Measurements from ENCODE around the gene ARAP3. TPM values are rescaled to one million over a fixed set of nuclear protein-coding genes. Genes with fewer than 3 reads are reported as not detected.

The ARAP3 gene
- total and polyA plus RNA-seq, 9 of the 15 experiments (the other 6 are each of a cell fraction or from before 2014, with no cell fraction given) = 0.83 to 25.7 (median 6.4) TPM

DNA sequence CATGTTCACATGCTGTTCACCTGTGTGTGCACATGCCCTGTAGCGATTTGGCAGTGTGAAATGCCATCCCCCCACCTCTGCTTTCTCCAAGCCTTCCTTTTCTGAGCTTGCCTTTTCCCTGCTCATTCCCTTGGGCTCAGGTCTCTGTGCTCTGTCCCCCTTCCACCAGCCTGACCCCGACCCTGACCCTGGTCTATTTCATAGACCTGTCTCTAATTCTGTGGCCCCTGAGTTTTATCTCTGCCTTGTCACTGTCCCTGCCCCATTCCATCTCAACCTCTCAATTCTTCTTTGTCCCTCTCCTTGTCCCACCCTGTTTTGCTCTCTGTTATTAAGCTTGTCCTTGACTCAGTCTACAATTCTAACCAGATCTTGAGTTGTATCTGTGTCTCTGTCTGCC lies 735 bp downstream of the ARAP3 start (continued):
- no peak for TF ChIP-seq ZNF668 (CRISPR knock-in tag; IDR thresholded peaks at IDR 0.05)
- 0 out of 2 replicates have a peak, but pooled peaks have one; percentile 29 for TF ChIP-seq GABPA (tag; conservative IDR thresholded peaks at IDR 0.05; ENCODE audit: low read depth)
- TF ChIP-seq, protein P1, sequence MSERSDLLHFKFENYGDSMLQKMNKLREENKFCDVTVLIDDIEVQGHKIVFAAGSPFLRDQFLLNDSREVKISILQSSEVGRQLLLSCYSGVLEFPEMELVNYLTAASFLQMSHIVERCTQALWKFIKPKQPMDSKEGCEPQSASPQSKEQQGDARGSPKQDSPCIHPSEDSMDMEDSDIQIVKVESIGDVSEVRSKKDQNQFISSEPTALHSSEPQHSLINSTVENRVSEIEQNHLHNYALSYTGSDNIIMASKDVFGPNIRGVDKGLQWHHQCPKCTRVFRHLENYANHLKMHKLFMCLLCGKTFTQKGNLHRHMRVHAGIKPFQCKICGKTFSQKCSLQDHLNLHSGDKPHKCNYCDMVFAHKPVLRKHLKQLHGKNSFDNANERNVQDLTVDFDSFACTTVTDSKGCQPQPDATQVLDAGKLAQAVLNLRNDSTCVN (CRISPR knock-in tag; IDR thresholded peaks at IDR 0.05) = 0 out of 2 replicates have a peak, but pooled peaks have one; percentile 37
- TF ChIP-seq ERF (CRISPR knock-in tag; IDR thresholded peaks at IDR 0.05) = no peak; the same call in 1 of the 2 replicates

DNA sequence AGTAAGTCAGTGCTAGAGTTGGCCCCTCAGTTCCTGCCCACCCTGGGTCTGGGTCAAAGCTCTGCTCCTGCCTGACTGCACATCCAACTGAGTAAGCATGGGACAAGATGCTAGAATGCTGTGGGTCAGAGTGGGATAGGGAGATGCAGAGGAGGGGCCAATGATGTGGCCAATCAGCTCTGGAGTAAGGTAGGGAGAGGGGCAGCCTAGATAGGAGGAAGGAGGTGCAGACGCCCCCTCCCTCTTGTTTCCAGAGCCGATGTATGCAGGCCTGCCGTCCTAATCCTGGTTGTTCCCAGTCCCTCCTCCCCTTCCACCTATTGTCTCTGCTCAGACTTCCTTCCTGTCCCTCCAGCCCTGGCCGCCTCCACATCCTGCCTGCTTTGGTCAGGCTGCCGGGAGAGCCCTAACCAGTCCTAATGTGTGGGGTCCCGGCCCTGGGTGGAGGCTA lies 1.3 kb downstream of the ARAP3 start:
- H3K9me3 ChIP-seq (replicated peaks; ENCODE audit: control insufficient read depth, insufficient read depth, low read depth, low read length) = no peaks in the 10 kb centered on the region
- H3K36me3 ChIP-seq (ENCODE audit: control insufficient read depth, insufficient read depth, low read length) = peaks cover 4% of the 10 kb centered on the region; the same call in 1 of the 3 replicates
- BruUV-seq (replicated peaks) = no TSS peak
- ATAC-seq = peak; percentile 9
- FAIRE-seq = no peak
- H3K4me2 ChIP-seq (ENCODE audit: insufficient read depth, low read length) = peak overlapping the region; percentile 79
- in situ Hi-C loops (cut with MboI) (no loop called here), intact Hi-C loops (cut with micrococcal nuclease) (no loop called here)
- DNase-seq (ENCODE audit: extremely low read depth in 1 of 4, low spot score in 3 of 4) = peak in 3 of 4 experiments; percentile 33 to 45 (median 43)
- ChIA-PET POLR2A (no interaction called here), CTCF (ENCODE audit: low intra/inter-chr PET ratio) (no interaction called here)
- 0 out of 2 replicates have a peak overlapping the region, but pooled peaks have one; percentile 96 for H2AFZ ChIP-seq (ENCODE audit: low read depth, low read length)
- H3K4me1 ChIP-seq (replicated peaks in 1 of 2; ENCODE audit: control insufficient read depth in 2 of 2, insufficient read depth in 2 of 2, low read length in 2 of 2) = peaks cover 32 to 40% of the 10 kb centered on the region in 2 experiments
- no peaks in the 10 kb centered on the region for H4K20me1 ChIP-seq (replicated peaks; ENCODE audit: control insufficient read depth, insufficient read depth, low read length)
- peak overlapping the region; percentile 36; the same call in 1 of the 2 replicates for H3K4me3 ChIP-seq
- H3K27me3 ChIP-seq (ENCODE audit: control insufficient read depth in 2 of 2, insufficient read depth in 2 of 2, low read length in 2 of 2) = no peaks in the 10 kb centered on the region
- 69% methylated on average over 3 of the region's 6 CpGs for WGBS (ENCODE audit: insufficient coverage, low coverage, missing lambda C conversion rate)
- H3K9ac ChIP-seq (ENCODE audit: insufficient read depth in 1 of 2, low read depth in 2 of 2, low read length in 2 of 2) = peak overlapping the region; percentile 60 to 63; a peak in 3 of 4 replicates
- peak overlapping the region; percentile 81; the same call in 2 of the 3 replicates for H3K27ac ChIP-seq (ENCODE audit: extremely low read depth, low read depth, low read length)
- peaks cover 14% of the 10 kb centered on the region; the same call in 1 of the 3 replicates for H3K79me2 ChIP-seq (ENCODE audit: control insufficient read depth, insufficient read depth, low read length)
- peaks cover 3% of the 10 kb centered on the region for H3K9me1 ChIP-seq (ENCODE audit: control insufficient read depth, insufficient read depth, low read length)
- TF ChIP-seq TAF1 (IDR thresholded peaks at IDR 0.05; ENCODE audit: control insufficient read depth, extremely low read depth, insufficient read depth, low read length, severe bottlenecking) = no peak
- no peak for TF ChIP-seq ZNF76 (CRISPR knock-in tag; IDR thresholded peaks at IDR 0.05; ENCODE audit: borderline replicate concordance)
- peak; percentile 66 for TF ChIP-seq GABPA (tag; conservative IDR thresholded peaks at IDR 0.05; ENCODE audit: low read depth)
- no peak for TF ChIP-seq NCOA6 (IDR thresholded peaks at IDR 0.05)
- no peak for TF ChIP-seq CTBP1 (IDR thresholded peaks at IDR 0.05; ENCODE audit: borderline replicate concordance)
- 0 out of 2 replicates have a peak, but pooled peaks have one; percentile 41 for TF ChIP-seq ETV1 (tag; conservative IDR thresholded peaks at IDR 0.05; ENCODE audit: low read depth)
- TF ChIP-seq, protein P2, sequence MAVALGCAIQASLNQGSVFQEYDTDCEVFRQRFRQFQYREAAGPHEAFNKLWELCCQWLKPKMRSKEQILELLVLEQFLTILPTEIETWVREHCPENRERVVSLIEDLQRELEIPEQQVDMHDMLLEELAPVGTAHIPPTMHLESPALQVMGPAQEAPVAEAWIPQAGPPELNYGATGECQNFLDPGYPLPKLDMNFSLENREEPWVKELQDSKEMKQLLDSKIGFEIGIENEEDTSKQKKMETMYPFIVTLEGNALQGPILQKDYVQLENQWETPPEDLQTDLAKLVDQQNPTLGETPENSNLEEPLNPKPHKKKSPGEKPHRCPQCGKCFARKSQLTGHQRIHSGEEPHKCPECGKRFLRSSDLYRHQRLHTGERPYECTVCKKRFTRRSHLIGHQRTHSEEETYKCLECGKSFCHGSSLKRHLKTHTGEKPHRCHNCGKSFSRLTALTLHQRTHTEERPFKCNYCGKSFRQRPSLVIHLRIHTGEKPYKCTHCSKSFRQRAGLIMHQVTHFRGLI (CRISPR knock-in tag; IDR thresholded peaks at IDR 0.05) = no peak
- no peak for TF ChIP-seq LEF1 (IDR thresholded peaks at IDR 0.05)
- TF ChIP-seq, protein P3, sequence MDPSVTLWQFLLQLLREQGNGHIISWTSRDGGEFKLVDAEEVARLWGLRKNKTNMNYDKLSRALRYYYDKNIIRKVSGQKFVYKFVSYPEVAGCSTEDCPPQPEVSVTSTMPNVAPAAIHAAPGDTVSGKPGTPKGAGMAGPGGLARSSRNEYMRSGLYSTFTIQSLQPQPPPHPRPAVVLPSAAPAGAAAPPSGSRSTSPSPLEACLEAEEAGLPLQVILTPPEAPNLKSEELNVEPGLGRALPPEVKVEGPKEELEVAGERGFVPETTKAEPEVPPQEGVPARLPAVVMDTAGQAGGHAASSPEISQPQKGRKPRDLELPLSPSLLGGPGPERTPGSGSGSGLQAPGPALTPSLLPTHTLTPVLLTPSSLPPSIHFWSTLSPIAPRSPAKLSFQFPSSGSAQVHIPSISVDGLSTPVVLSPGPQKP (CRISPR knock-in tag; IDR thresholded peaks at IDR 0.05) = no peak
- TF ChIP-seq ZNF274 (IDR thresholded peaks at IDR 0.05; ENCODE audit: borderline replicate concordance, low read depth, low read length) = no peak

Data from K562 (cell line).